Common myeloid progenitor, CD34-positive (primary cell): ENCODE results near the gene CCDC152.
"Not testable (repeated sequence)": the region's sequence is repeated elsewhere in the genome, so short reads cannot be mapped to it uniquely, and the experiment has no call there.

Source experiments
- CTCF ChIA-PET: fragments of 350-600 bp; sonication (Branson Sonifier 250); formaldehyde crosslinking; loops from one replicate; lab custom pipeline; 2021; ENCODE audit warnings: antibody characterized with exemption; lab: Charles Lee
- POLR2A ChIA-PET: fragments of 350-600 bp; sonication (Branson Sonifier 250); formaldehyde crosslinking; loops from one replicate; lab custom pipeline; 2021; ENCODE audit warnings: antibody characterized with exemption; lab: Charles Lee
- DNase-seq, 3 donors: peaks; one replicate each; pipeline versions ENCODE4 v3.0.0 to v3.0.0-alpha.2; 2013
- H3K27ac ChIP-seq, 2 experiments: 1 replicate in 1 of 2; 2 replicates in 1 of 2; pipeline ENCODE4 v1.7.0; 2013; ENCODE audit warnings: inconsistent platforms in 2 of 2, low read length in 2 of 2, mild to moderate bottlenecking in 2 of 2, low read depth in 1 of 2, moderate library complexity in 1 of 2; ENCODE audit not compliant: severe bottlenecking in 2 of 2, insufficient read depth in 1 of 2, poor library complexity in 1 of 2
- H3K27me3 ChIP-seq, 5 experiments: replicated peaks in 2 of 5; 1 replicate in 3 of 5; 2 replicates in 2 of 5; pipeline versions ENCODE4 v1.6.1 to v1.7.0; 2013; ENCODE audit warnings: low read length in 4 of 5, mild to moderate bottlenecking in 2 of 5, moderate library complexity in 2 of 5, inconsistent platforms in 1 of 5; ENCODE audit not compliant: insufficient read depth in 5 of 5, control insufficient read depth in 4 of 5
- H3K36me3 ChIP-seq, 4 experiments: 1 replicate in 2 of 4; 2 replicates in 2 of 4; pipeline versions ENCODE4 v1.6.1 to v1.7.0; 2013; ENCODE audit warnings: low read length in 3 of 4, control low read depth in 1 of 4, mild to moderate bottlenecking in 1 of 4; ENCODE audit not compliant: control insufficient read depth in 4 of 4, insufficient read depth in 4 of 4
- H3K4me1 ChIP-seq, 4 experiments: 1 replicate in 3 of 4; 2 replicates in 1 of 4; pipeline versions ENCODE4 v1.6.1 to v1.7.1; 2013; ENCODE audit warnings: low read length in 3 of 4, mild to moderate bottlenecking in 3 of 4, control low read depth in 1 of 4, inconsistent platforms in 1 of 4, moderate library complexity in 1 of 4; ENCODE audit not compliant: control insufficient read depth in 4 of 4, insufficient read depth in 4 of 4; ENCODE audit errors: control extremely low read depth in 1 of 4
- H3K4me3 ChIP-seq, 7 experiments: 1 replicate in 4 of 7; 2 replicates in 3 of 7; pipeline versions ENCODE4 v1.5.1 to v1.7.0; 2013; ENCODE audit warnings: mild to moderate bottlenecking in 7 of 7, low read length in 6 of 7, moderate library complexity in 6 of 7, inconsistent platforms in 2 of 7, low read depth in 2 of 7, control low read depth in 1 of 7; ENCODE audit not compliant: insufficient read depth in 4 of 7, control insufficient read depth in 1 of 7; ENCODE audit errors: extremely low read depth in 1 of 7
- H3K9me3 ChIP-seq, 5 experiments: 1 replicate in 4 of 5; 2 replicates in 1 of 5; pipeline versions ENCODE4 v1.6.1 to v1.7.1; 2013; ENCODE audit warnings: low read length in 4 of 5, mild to moderate bottlenecking in 2 of 5, inconsistent platforms in 1 of 5, low read depth in 1 of 5, moderate library complexity in 1 of 5; ENCODE audit not compliant: control insufficient read depth in 4 of 5, insufficient read depth in 2 of 5; ENCODE audit errors: control extremely low read depth in 1 of 5
- WGBS: methylation state at CpG from one replicate; pipeline ENCODE4 v1.1.5; 2013; ENCODE audit not compliant: insufficient coverage; 5-methylcytosine and 5-hydroxymethylcytosine counted together

CCDC152 gene

GRCh38 chr5:42734531-42735058, 22.0 kb upstream of the CCDC152 start:
- DNase-seq, H3K4me3 ChIP-seq, POLR2A ChIA-PET, H3K4me1 ChIP-seq, CTCF ChIA-PET, H3K9me3 ChIP-seq, H3K36me3 ChIP-seq, H3K27ac ChIP-seq, H3K27me3 ChIP-seq: not testable (repeated sequence)
- 100% methylated on average over 1 of the region's 24 CpGs for WGBS

- no peaks in the 10 kb centered on the region for H3K27me3 ChIP-seq
- no peak overlapping the region for H3K4me3 ChIP-seq
- no peak overlapping the region for H3K27ac ChIP-seq
- DNase-seq, result no peak
- ChIA-PET CTCF (interaction anchor here (0.8 kb wide), 1 partner anchor 227 kb away, joined by 3 read pairs; no protein-coding TSS in a partner anchor), POLR2A (interaction anchor here (0.6 kb wide), 1 partner anchor 30 kb away, joined by 3 read pairs; no protein-coding TSS in a partner anchor)
- no peaks in the 10 kb centered on the region for H3K36me3 ChIP-seq
- H3K9me3 ChIP-seq, result no peaks in the 10 kb centered on the region
- H3K4me1 ChIP-seq, result no peaks in the 10 kb centered on the region
- WGBS, result no CpG with 5 or more reads among the region's 1 CpG
These were observed 15.7 kb upstream of the CCDC152 start for GRCh38 chr5:42740920-42741319.

GRCh38 chr5:42745426-42745825, 11.2 kb upstream of the CCDC152 start:
- H3K9me3 ChIP-seq, result no peaks in the 10 kb centered on the region
- CTCF ChIA-PET, result interaction anchor here (0.8 to 1.8 kb wide), 5 partner anchors 9 to 167 kb away, joined by 3 to 5 read pairs (median 4); no protein-coding TSS in a partner anchor
- no peaks in the 10 kb centered on the region for H3K4me1 ChIP-seq
- 45% methylated on average over 2 of the region's 4 CpGs for WGBS
- no peak overlapping the region for H3K27ac ChIP-seq
- no peaks in the 10 kb centered on the region for H3K27me3 ChIP-seq
- POLR2A ChIA-PET, result no interaction called here
- H3K4me3 ChIP-seq, result no peak overlapping the region
- DNase-seq, result no peak
- no peaks in the 10 kb centered on the region for H3K36me3 ChIP-seq

GRCh38 chr5:42745856-42746255, 10.8 kb upstream of the CCDC152 start:
- H3K4me3 ChIP-seq, result no peak overlapping the region
- ChIA-PET POLR2A (no interaction called here), CTCF (interaction anchor here (0.8 to 1.8 kb wide), 5 partner anchors 8 to 167 kb away, joined by 3 to 5 read pairs (median 4); no protein-coding TSS in a partner anchor)
- H3K27me3 ChIP-seq, result no peaks in the 10 kb centered on the region
- H3K27ac ChIP-seq, result no peak overlapping the region
- 100% methylated on average over 2 of the region's 3 CpGs for WGBS
- H3K9me3 ChIP-seq, result no peaks in the 10 kb centered on the region
- no peaks in the 10 kb centered on the region for H3K4me1 ChIP-seq
- no peaks in the 10 kb centered on the region for H3K36me3 ChIP-seq
- no peak for DNase-seq

- no peaks in the 10 kb centered on the region for H3K4me1 ChIP-seq
- H3K36me3 ChIP-seq, result no peaks in the 10 kb centered on the region
- H3K9me3 ChIP-seq, result no peaks in the 10 kb centered on the region
- no peak overlapping the region for H3K27ac ChIP-seq
- ChIA-PET CTCF (no interaction called here), POLR2A (no interaction called here)
- peak in 2 of 3 donors; percentile 40 to 47 for DNase-seq
- H3K27me3 ChIP-seq, result no peaks in the 10 kb centered on the region
- H3K4me3 ChIP-seq, result no peak overlapping the region
These were observed 7.6 kb upstream of the CCDC152 start for GRCh38 chr5:42749020-42749419.

- WGBS, result 95% methylated on average over 3 of the region's 5 CpGs
- ChIA-PET POLR2A (no interaction called here), CTCF (interaction anchor here (1.7 kb wide), 1 partner anchor 9 kb away, joined by 5 read pairs; no protein-coding TSS in a partner anchor)
- DNase-seq, result no peak
- H3K36me3 ChIP-seq, result no peaks in the 10 kb centered on the region
- no peaks in the 10 kb centered on the region for H3K9me3 ChIP-seq
- no peak overlapping the region for H3K27ac ChIP-seq
- H3K4me3 ChIP-seq, result no peak overlapping the region
- no peaks in the 10 kb centered on the region for H3K4me1 ChIP-seq
- H3K27me3 ChIP-seq, result no peaks in the 10 kb centered on the region
These were observed 6.1 kb upstream of the CCDC152 start for GRCh38 chr5:42750507-42750906.

DNA sequence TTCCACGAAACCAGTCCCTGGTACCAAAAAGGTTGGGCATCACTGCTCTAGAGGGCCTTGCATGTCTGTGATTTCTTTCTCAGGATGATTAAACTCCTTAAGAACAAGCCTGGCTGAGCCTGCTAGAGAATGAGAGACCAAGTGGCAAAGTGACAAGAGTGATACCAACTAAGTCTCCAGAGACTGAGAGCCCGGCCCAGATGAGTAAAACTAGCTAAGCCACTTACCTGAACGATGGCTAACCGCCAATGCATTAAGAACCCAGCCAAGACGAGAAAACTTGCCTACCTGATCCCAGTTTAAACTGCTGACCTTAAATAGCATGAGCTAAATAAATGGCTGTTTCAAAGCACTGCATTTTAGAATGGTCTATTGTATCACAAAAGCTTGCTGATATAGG, 5.6 kb upstream of the CCDC152 start:
- no peaks in the 10 kb centered on the region for H3K27me3 ChIP-seq
- ChIA-PET POLR2A (no interaction called here), CTCF (interaction anchor here (1.7 kb wide), 1 partner anchor 9 kb away, joined by 5 read pairs; no protein-coding TSS in a partner anchor)
- no peak overlapping the region for H3K27ac ChIP-seq
- no peaks in the 10 kb centered on the region for H3K4me1 ChIP-seq
- no peak for DNase-seq
- no peaks in the 10 kb centered on the region for H3K9me3 ChIP-seq
- H3K4me3 ChIP-seq, result no peak overlapping the region
- WGBS, result 100% methylated on average over 2 of the region's 5 CpGs
- H3K36me3 ChIP-seq, result no peaks in the 10 kb centered on the region
